CD4-positive, alpha-beta T cell treated with Interferon alpha-2 for 1 hour (primary cell): ENCODE data around the gene MAGEA9B.
"Not testable (repeated sequence)": the region's sequence is repeated elsewhere in the genome, so short reads cannot be mapped to it uniquely, and the experiment has no call there.

Experiments
- DNase-seq, 2 donors: peaks; one replicate each; pipeline ENCODE4 v3.0.0-alpha.2; 2020 to 2022

Gene MAGEA9B

GRCh38 chrX:149533999-149534398, 53.3 kb downstream of the MAGEA9B start:
- not testable (repeated sequence) for DNase-seq

GRCh38 chrX:149532868-149533267, 54.4 kb downstream of the MAGEA9B start:
- DNase-seq, result not testable (repeated sequence)
